Activated CD4-positive, CD25-positive, alpha-beta regulatory T cell (primary cell): Measurements from ENCODE around the gene ADORA2A.

Experiments
- DNase-seq, 4 experiments: peaks; one replicate each; lab custom pipeline; 2025; lab: John Stamatoyannopoulos, UW

Gene ADORA2A

DNA sequence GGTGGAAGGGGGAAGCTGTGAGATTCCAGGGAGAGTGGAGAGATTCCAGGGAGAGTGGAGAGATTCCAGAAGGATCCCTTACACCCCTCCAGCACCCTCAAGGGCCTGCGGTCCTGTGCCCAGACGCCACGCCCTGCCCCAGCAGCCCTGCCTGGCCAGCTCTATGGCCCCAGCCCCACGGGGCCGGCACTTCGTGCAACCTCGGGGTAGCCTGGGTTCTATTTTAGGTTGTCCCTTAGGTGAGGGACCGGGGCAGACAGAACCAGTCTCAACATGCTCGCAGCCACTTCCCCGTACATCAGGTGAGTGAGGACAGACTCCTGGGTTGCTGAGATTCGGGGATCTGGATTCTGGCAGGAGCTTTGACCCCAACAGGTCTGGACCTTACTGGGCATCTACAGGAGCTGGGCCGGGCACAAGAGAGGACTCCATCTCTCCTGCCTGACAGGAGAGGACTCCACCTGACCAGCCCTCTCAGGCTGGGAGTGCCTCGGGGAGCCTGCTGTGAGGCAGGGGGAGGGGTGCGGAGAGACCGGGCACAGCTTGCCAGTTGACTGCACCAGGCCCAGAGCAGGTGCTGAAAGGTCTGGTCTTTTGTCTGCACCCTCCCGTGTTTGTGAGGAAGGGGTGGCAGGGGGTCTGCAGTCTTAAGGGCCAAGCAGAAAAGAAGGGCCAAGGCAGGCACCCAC is 8.5 kb upstream of the ADORA2A start:
- no peak for DNase-seq

DNA sequence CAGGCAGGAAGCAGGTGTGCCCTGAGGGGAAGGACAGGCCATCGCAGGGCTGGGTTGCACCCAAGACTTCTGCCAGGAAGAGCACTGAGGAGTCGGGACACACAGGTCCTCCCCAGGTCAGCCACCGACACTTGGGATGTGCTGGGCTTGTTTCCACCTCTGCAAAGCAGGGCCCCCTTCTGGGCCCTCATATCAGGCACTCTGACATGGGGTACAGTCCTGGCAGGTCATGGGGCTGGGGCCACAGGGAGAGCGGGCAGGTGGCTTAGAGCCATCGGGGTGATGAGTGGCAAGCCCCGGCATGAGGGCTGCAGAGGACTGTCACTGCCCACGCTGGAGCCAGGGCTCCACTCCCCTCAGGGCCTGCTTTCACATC is 7.9 kb upstream of the ADORA2A start:
- no peak for DNase-seq

DNA sequence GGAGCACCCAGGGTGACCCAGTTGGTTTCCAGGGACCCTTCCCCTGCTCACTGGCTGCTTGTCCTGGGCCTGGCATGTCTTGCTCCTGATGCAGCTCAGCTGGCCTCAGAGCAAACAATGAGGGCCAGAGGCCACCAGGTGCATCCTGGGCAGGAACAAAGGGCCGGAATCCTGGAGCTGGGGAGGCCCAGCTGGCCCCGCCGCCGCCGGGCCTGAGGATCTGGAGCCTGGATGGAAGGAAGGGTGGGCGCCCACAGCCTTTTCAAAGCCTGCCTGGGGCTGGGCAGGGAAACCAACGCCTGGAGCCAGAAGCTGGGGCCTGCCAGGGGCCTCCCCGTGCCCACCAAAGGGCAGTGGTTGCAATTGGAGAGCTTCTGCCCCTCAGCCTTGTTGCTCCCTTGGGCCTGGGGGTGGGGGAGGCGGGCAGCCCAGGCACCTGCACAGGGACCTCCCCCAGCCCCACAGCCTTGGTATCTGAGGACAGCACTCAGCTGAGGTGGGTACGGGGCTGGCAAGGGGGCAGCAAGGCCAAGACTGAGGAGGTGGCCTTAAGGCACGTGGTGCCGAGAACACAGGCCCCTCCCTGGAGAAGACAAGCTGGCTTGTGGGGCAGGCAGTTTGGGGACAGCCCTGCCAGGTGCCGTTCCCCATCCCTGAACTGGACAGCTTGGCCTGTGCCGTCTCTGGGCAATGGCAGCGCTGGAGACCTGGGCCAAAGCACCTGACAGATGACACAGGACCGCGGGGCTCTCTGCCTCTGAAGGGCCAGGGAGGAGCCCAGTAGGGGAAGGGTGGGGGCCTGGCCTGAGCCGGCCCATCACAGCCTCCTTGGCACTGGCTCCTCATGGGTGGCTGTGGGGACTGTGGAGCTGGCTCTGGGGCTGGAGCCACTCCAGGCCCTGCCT is 7.1 kb upstream of the ADORA2A start:
- DNase-seq = no peak

DNA sequence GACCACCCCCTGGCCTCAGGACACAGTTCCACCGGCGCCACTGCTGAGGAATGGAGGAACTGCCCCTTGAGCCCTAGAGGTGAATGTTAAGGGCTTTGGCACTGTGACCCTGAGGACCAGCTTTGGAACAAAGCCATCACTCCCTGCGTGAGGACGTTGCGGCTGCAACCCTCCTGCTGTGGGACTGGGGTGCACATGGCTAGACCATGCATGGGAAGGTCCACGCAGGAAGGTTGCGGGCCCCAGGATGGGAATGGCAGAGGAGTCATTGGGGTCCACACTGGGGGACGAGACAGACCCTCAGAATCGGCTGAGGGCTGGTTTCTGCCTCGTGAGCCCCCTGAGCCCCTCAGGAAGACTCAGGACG is 6.4 kb upstream of the ADORA2A start:
- DNase-seq = no peak

DNA sequence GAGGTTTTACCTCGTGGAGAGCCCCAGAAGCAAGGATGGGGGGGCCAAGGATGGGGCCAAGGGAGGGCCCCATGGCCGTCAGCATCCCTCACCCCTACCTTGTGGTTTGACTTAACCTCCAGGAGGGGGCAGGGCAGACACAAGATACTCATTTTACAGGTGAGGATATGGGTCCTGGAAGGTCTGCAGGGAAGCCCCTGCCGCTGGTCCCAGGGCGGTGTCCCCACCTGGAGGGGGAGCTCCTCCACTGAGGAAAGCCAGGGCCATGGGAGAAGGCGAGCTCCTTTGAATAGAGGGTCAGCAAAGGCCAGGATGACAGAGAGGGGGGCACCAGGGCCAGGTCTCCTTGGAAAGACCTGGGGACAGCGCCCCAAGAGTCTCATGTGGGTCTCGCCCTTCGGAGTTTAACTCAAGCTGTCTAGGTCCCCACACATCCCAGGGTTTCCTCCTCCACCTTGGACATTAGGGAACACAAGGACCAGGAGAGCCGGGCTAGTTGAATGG is 5.9 kb upstream of the ADORA2A start:
- no peak for DNase-seq

DNA sequence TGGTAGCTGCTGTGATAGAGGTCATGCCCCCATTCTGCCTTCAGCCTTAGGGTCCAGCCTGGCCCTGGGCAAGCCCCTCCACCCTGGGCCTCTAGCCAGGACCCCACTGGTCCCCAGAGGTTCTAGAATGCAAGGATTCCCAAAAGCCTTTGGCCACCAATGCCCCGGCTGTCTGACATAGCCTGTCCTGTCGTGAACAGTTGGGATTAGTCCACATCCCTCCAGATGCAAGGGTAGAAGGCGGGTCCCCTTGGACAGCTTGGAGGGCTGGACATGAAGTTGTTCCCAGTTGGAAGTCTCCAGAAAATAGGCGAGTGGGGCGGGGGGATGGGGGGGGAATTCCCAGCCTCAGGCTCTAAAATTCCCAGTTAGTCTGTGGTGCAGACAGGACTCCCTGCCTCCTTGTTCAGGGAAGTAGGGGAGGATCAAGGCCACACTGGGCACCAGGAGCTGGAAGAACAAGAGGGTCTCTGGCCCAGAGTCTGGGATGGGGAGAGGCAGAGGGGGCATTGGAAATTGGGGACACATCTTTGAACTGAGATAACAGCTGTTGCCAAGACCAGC is 5.2 kb upstream of the ADORA2A start:
- no peak for DNase-seq

DNA sequence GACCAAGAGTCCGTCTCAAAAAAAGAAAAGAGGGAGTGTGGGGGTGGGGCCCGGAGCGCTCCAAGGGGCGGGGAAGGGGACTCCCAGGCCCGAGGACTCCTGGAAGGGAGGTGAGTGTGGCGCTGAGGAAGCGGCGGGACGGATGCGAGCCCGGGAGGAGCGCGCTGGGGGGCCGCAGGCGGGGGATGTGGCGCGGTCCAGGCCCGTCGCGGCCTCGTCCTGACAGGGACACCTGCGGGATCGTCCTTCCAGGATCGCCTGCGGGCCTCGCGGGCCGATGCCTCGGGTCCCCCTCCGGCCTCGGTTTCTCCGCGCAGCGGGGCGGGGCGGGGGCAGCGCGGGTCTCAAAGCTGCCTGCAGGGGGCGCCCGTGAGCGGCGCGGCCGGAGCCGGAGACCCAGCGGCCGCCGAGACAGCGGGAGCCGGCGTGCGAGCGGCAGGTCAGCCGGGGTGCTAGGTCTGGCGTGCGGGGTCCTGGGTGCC is 3.8 kb upstream of the ADORA2A start:
- peak; percentile 42 to 63 (median 45) for DNase-seq

DNA sequence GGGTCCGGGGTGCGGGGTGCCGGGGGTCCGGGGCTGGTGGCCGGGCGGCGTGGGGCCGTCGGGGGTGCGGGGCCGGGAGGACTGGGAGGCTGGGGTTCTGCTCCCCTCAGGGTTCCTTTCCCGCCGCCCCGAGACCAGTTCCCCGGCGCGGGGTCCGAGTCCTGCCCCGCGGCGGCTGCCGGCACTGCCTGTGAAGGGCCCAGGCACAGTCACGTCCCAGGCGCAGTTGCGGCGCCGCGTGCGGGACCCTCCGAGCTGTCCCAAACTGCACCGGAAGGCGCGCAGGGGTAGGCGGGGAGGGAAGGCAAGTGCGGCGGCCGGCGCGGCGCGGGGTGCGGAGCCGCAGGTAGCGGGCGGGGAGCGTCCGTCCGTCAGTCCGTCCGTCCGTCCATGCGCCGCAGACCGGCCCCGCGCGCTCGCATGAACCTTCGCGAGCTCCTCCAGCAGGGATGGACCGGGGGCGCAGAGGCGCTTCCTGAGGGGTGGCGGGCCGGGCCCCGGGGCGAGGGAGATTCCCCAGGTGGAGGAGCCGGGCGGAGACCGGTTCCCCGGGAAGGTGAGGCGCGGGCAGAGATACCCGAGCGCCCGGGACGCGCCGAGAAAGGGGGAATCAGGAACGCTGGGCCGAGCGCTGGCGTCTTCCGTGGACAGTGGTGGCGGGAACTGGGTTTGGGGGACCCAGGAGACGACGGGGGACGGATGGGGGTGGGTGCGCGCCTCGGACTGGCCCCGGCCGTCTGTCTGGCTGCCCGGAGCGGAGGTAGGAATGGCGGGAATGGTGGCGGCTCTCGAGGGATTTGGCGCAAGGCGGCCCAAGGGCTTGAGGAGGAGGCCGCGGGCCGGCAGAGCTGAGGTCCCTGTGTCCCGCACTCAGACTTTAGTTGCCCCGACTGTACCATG is 3.1 kb upstream of the ADORA2A start:
- DNase-seq = peak; percentile 26 to 34 (median 30)

DNA sequence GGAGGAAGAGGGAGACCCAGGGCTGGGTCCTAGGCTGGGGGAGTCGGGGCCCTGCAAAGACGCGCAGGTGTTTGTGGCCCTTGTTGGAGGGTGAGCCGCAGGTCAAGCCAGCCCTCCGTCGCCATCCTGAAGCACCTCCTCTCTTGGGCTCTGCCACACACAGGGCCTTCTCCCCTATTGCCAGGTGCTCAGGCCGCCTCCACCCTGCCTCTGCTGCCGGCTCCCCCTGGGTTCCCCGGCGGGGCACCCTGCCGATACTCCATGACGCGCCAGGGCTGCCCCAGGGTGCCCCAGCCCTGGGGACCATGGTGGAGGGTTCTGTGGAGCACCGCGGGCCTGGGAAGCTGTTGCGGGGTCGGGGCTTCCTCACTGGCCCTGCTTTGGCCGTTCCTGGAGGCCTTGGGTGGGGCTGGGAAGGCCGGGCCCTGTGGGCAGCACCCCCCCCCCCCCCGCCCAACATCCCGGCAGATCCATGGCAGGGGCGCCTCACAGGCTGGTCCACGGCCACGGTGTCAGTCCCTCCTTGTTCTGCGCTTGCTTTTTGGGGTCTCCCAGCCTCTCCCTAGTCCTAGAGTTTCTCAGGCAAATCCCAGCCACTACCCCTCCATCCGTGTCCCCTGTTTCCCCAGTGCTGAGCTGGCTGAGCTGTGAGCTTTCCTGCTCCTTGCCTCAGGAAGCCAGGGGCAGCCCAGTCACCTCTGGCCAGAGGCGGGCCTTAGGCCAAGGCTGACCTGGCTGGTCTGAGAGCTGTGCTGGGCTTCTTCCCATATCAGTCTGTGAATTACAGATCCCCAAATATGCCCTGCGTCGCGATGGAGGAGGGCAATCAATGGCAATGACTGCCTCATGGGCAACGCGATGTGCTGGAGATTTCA is 2.3 kb upstream of the ADORA2A start:
- no peak for DNase-seq

DNA sequence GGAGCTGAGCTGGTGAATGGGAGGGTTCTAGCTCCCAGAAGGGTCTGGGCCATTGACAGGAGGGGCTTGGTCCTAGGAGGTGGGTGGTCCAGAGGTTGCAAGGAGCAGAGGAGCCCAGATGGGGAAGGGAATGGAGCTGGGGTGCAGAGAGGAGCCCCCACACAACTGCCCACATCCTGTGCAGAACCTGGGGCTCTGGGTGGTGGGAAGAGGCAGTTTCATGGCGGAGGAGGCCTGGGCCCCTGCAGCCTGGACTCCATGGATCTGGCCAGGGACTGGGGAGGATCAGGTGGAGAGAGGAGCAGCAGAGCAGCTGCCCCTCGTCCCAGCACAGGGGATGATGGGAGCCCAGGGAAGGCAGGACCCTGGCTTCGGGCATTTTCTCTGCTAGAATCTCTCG is 963 bp upstream of the ADORA2A start:
- no peak for DNase-seq

DNA sequence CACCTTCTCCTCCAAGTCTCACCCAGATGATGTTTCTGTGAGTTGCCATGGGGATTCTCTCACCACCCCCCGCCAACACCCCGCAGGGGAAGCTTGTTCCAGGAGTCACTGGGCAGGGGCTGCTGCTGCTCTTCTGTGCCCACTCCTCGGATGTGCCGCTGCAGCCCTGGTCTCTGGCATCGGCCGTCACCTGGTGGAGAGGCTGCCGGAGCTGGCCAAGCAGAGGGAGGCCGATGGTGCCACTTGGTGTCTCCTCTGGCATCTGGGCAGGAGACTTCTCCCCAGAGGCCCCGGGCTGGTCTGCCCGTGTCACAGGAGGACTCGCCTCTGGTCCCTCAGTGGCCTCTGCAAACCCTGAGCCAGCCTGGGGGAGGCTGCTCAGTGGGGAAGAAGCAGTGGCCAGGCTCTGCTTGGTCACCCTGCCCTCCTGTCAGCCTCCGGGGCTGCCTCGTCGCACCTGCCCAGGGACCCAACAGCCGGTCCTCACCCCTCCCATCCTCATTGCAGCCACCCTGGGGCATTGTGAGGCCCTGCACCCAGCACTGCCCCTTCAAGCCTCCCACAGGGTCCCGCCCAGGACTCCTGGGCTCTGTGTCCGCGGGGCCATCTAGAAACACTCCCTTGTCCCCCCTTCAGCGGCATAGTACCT is 424 bp upstream of the ADORA2A start:
- no peak for DNase-seq

DNA sequence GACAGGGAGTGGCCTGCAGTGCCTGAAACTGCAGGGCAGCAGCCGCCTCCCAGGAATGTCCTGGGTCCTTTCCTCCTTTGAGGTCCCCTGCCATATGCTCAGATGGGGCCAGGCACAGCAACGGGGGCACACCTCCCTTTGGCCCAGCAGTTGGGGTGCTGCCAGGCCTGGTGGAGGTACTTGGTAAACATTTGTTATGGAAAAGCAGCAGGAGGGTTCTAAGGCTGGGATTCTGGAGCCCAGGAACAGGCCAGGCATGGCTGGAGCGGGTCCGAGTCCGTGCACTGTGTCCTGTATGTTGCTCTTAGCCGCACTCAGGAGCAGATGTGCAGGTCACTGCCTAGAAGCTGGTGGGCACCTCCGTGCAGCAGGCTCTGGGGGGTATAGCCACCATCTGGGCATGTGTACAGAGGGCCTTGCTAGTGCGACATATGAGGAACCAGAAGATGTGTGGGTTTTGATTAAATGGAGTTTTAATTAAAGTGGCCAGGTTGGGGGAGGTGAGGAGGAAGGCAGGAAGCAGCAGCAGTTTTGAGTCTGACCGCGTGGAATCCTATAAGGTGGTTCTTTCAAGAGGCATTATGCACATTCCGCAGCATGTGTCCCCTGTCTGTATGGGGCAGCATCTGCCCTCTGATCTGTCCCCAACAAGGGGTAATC is 1.5 kb downstream of the ADORA2A start:
- no peak for DNase-seq

DNA sequence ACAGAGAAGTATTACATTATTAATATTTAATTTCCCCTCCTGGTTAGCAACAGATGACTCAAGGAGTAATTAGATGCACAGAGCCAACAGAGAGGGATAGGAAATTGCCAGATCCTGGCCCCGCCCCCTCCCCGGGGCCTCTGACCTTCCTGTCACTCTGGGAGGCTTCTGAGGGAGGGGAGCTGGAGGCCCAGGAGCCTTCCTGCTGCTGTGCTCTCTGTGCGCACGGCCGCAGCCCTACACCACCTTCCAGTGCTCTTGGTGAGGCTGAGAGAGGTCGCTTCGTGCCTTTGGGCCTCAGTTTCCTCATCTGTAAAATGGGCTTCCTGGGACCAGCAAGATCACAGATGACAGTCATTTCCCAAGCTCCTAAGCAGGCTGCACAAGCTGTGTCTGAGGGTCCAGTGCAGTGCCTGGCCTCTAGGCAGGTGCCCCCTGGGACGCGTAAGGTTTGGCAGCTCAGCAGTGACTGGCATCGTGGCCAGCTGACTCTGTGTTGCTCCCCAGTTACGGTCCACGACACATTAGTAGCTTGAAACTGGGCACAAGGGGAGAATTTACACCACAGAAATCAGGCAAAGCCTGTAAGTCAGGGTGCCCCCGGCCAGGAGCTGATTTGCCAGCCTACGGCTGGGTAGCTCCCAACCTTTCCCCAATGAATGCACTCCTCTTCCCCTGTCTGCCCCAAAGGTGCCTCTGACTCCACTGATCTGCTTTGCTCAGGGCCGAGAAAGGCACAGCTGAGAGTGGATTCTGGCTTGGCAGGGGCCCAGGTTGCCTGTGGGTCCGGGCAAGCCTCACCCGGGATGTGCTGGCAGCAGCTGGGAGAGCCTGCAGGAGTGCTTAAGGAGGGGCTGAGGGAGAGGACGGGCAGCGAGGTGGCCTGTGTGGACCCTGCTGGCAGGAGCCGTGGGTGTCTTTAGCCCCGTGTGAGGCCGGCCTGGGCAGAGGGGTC is 2.3 kb downstream of the ADORA2A start:
- DNase-seq = peak in 2 of 4 experiments; percentile 17 to 28

DNA sequence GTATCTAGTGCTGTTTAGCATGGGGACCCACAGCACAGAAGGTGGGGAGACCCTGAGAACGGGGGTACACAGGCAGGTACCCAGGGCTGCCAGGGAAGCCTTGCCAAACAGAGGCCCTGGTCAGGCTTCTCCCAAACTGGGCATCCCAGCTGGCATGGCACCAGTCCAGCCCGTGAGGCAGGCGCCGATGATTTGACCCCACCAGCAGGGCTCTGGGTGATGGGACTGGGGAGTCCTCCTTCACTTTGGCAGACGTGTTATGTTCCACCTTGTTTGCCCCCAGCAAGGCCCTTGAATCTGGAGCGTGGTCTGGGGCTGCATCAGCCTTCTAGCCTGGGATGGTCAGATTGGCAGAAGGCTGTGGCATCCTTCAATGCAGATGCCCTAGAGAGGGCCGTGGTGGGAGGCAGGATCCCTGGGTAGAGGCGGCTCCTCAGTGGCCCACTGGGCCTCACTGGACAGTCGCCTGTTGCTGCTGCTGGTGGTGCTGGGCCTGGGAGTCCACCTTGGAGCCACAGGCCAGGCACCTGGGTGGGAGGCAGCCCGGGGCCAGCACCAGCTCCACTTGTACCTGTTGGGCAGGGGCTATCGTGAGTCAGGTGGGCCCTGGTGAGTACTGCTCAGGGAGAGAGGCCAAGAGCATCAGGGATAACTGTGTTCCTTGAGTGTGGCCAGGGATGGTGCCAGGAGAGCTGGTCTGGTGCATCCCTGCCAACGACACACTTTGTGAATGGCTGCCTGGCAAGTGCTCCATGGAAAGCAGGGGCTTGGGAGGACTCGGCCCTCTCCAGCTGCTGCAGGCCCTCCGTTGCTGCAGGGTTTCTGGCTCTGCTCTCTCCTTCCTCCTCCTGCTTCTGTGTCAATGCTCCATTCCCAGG is 3.3 kb downstream of the ADORA2A start:
- no peak for DNase-seq

DNA sequence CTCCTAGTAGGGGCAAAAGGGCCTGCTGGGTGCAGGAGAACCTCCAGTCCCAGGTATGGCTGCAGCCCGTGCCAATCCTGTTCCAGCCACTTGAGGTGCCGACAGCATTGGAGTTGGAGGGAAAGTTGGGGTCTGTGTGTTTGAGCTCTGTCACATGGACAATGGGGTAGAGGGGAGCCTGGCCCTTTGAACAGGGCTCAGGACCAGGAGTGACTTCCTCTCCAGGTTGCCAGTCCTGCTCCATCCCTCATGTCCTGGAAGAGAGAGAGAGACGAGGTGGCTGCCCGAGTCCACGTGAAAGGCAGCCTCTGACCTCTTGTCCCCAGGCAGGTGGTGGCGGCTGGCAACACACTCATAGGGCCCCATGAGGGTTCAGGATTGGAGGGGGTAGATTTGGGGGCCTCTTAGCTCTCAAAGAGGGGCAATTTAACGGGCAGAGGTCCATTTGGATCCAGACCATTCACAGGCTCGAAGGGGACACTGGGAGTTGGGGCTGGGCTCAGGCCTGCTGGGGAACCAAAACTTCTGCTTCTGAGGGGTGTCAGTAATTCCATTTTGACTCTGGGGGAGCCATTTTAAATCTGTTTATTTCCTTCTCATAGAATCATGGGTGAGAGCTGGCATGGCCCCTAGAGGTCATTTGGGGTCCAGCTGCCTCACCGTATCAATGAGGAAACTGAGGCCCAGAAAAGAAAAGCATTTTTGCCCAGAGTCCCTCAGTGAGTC is 4.1 kb downstream of the ADORA2A start:
- DNase-seq = no peak

DNA sequence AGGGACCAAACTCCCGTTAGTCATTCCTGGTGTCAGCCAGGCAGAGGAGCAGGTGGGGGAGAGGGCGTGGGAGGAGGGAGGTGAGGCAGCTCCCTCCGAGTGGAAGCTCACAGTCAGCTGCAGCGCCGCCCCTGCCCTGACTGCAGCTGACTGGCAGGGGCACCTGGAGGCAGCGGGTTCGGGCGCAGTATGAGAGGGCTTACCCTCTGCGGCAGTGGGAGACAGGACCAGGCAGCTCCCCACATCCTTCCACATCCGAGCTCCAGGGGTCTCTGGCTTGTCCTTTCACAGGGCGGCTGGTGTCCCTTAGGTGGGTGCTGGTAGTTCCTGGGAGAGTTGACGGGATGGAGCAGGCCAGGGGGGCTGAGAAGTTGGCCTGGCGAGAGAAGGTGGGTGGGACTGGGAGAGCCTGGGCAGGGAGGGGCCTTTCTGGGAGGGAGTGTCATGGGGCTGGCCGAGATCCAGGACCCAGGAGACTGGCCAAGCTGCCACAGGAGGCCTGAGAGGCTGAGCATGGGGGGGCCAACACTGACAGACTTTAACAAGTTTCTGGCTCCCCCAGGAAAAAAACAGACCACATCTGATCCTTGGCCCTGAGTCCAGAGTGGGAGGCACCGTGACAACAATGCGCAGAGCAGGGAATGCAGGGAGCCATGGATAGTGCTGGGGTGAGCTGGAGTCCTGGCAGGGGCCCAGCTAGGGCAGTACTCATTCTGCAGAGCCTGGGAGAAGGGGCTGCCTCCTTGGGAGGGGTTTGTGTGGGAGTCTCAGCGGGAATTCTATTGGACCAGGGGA is 4.9 kb downstream of the ADORA2A start:
- no peak for DNase-seq
